HG03095 (cell line): ENCODE measurements around the gene OR7D2.

Source experiments
- ATAC-seq: cut with Tn5 transposase; IDR thresholded peaks from one replicate; pipeline ENCODE4 v1.9.1; 2021; ENCODE audit warnings: moderate library complexity; ENCODE audit not compliant: unreplicated experiment

The OR7D2 gene

DNA sequence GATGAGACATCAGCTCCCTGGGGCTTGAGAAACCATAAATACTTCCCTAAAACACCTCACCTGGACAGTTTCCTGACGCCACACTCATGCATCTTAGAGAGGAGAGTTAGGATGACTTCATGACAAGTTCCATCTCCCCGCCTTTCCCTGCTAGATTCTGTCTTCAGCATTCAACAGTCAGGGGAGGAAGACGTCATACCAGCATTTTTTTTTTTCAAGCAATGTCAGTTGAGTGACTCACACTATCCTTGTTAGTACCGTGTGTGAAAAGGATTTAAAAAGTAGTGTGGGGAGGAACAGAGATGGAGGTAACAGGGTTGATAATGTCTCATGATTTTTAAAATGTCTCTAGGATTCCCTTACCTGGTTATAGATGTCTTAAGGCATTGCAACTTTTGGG lies at the start of gene OR7D2:
TSS of gene OR7D2 (plus strand) at position 79 of the 400 bp plus-strand sequence. CDS start 6,803 bp downstream, outside the sequence.
- ATAC-seq, result no peak

GRCh38 chr19:9130965-9131364 lies 47.8 kb upstream of the OR7D2 start:
- no peak for ATAC-seq

GRCh38 chr19:9132422-9132821 lies 46.4 kb upstream of the OR7D2 start:
- ATAC-seq, result no peak

DNA sequence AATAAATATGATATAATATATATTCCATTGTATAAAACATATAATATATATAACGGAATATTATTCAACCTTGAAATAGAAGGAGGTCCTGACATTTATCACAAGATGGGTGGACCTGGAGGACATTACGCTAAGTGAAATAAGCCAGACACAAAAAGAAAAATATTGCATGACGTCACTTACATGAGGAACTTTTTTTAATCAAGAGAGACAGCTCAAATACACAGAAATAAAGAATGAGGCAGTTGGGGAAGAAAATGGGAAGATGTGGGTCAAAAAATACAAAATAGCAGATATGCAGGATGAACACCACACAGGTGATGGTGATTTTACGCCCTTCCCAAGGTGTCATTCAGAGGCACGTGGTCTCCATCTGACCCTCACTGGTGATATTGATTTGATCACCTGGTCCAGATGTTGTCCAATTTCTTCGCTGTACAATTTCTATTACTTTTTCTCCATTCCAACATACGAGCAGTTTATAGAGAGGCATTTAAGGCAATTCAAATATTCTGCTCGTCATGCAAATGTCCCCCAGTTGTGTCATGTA lies 39.1 kb upstream of the OR7D2 start:
- ATAC-seq, result no peak

GRCh38 chr19:9140159-9140874 lies 38.5 kb upstream of the OR7D2 start, which contains the start of gene ZNF317:
TSS of gene ZNF317 (plus strand) at chr19:9140397. CDS start at chr19:9156017, 15,620 bp downstream.
- peak; percentile 89 for ATAC-seq

- ATAC-seq, result no peak
Measured at GRCh38 chr19:9144920-9145319, 33.9 kb upstream of the OR7D2 start.

DNA sequence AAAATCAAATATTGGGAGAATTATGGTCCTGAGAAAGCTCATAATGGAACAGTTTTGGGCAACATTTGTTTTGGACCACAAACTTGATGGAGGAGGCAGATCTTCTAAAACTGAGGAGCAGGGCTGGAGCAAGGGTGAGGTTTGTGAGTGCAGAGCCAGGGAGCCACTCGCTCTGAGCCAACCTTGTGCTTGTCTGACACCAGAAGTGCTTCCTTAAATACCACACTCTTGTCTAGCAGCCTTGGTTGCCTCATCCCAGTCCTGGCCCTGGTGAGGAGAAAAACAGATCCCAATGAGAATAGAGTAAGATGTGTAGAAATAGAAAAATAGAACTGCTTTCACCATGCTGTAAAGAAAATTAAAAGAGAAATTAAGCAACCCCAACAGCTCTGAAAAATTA lies 31.9 kb upstream of the OR7D2 start:
- no peak for ATAC-seq

GRCh38 chr19:9148697-9149096 lies 30.1 kb upstream of the OR7D2 start:
- ATAC-seq, result no peak

DNA sequence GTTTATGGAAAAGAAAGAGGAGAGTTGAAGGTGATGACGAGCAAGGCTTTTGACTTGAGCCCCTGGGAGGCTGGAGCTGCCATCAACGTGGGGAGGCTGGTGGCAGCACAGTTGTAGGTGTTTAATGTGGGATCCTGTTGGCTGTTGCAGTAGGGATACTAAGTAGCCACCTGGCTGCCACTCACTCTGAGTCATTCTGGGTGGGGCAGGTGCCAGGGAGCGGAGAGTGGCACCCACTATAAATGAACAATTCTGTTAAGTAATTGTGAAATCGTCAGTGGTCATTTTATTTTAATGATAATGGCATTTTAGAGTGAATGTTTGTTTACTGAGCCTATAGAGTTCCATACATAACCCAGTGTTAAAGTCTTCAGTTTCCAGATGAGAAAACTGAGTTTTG lies 28.8 kb upstream of the OR7D2 start:
- no peak for ATAC-seq

GRCh38 chr19:9150650-9151049 lies 28.1 kb upstream of the OR7D2 start:
- no peak for ATAC-seq

GRCh38 chr19:9151367-9151766 lies 27.4 kb upstream of the OR7D2 start:
- no peak for ATAC-seq

GRCh38 chr19:9155591-9155990 lies 23.2 kb upstream of the OR7D2 start:
- no peak for ATAC-seq

GRCh38 chr19:9156304-9156703 lies 22.5 kb upstream of the OR7D2 start:
- no peak for ATAC-seq

- ATAC-seq, result no peak
Measured at GRCh38 chr19:9159891-9160290, 18.9 kb upstream of the OR7D2 start.

DNA sequence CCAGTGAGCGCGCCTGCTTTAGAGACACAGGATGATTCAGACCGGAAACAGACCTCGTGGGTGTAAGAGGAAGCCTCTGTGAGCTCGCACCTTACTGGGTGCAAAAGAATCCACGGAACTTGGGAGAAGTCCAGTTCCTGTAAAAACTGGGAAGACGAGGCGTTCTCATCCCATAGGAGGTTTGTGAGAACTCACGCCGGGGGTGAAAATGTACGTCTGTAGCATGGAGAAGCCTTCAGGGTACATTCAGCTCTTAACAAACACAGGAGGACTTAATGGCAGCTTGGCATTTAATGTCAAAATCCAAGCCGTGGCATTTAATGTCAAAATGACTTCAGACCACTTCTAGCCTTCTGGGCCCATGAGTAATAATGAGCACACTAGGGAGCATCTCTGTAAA lies 17.4 kb upstream of the OR7D2 start:
- no peak for ATAC-seq

DNA sequence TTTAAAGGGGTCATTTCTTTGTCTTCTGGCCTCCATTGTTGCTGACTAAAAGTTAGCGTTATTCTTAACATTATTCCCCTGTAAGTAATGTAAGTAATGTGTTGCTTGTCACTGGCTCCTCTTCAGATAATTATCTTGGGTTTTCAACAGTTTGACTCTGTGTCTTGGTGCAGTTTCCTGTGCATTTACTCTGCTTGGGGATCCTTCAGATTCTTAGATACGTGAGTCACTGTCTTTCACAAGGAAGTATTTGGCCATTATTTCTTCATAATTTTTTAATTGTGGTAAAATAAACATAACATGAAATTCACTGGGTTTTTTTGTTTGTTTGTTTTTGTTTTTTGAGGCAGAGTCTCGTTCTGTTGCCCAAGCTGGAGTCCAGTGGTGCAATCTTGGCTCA lies 13.5 kb upstream of the OR7D2 start:
- ATAC-seq, result no peak

GRCh38 chr19:9166846-9167245 lies 11.9 kb upstream of the OR7D2 start:
- no peak for ATAC-seq

DNA sequence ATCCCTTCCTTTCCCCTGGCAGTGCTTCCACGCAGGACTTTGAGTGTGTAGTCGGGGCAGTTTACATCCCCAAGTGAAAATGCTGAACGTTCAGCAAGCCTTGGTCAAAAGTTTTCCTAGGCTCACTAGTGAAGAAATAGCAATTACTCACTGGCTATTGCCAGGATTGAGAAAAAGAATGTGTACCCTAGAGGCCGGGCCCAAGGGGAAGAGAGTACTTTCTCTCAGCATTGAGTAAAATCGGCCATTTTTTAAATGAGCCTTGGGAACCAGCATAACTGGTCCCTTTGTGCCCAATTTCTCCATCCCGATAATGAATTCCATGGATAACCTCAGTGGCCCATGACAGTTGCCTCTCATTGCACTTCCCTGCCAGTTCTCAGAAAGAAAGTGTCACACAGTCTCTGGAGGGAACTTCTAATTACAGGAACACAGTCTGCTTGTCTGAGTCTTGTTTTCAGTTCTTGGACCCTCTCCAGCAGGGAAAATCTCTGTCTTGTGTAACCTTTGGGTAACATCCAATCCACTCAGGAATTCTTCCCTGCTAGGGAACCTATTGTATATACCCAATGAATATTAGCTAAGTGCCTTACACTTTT lies 7.3 kb upstream of the OR7D2 start:
- no peak for ATAC-seq

GRCh38 chr19:9175326-9175725 lies 3.5 kb upstream of the OR7D2 start:
- ATAC-seq, result no peak

DNA sequence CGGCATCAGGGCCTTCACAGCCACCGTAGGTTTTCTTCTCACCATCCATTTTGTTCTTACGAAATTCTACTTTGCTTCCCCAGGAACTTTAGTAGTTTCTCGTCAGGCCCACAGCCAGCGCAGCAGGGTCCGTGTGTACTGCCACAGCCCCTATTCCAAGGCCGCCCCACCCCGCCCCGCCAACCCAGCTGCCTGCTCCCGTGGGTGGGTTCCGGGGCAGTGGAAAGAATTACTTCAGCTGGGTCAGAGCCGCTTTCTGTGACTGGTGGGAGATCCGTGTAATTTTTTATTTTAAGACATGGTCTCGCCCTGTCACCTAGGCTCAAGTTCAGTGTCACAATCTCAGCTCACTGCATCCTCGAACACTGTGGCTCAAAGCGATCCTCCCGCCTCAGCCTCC lies 4.2 kb downstream of the OR7D2 start:
- no peak for ATAC-seq

- no peak for ATAC-seq
Measured at GRCh38 chr19:9187191-9187590, 8.4 kb downstream of the OR7D2 start.

- no peak for ATAC-seq
Measured at GRCh38 chr19:9189535-9189934, 10.8 kb downstream of the OR7D2 start.
